Activated CD8-positive, alpha-beta T cell treated with anti-CD3 and anti-CD28 coated beads for 36 hours (primary cell): Measurements from ENCODE around the gene NBPF11. TPM values are rescaled to one million over a fixed set of nuclear protein-coding genes. Genes with fewer than 3 reads are reported as not detected.
"Not testable (repeated sequence)": the region's sequence is repeated elsewhere in the genome, so short reads cannot be mapped to it uniquely, and the experiment has no call there.

ENCODE experiments used
- ATAC-seq: fragments of 200-7000 bp; cut with Tn5 transposase; one replicate; pipeline ENCODE4 v1.10.0; 2021; ENCODE audit warnings: mild to moderate bottlenecking, moderate library complexity
- CTCF ChIA-PET: fragments of 350-600 bp; sonication (Branson Sonifier 250); formaldehyde crosslinking; loops from one replicate; lab custom pipeline; 2021; ENCODE audit warnings: antibody characterized with exemption; lab: Charles Lee
- POLR2A ChIA-PET: fragments of 350-600 bp; sonication (Branson Sonifier 250); formaldehyde crosslinking; loops from one replicate; lab custom pipeline; 2021; ENCODE audit warnings: antibody characterized with exemption; lab: Charles Lee
- DNase-seq: peaks from one replicate; pipeline ENCODE4 v3.0.0-alpha.2; 2020
- H3K27ac Mint-ChIP-seq: one replicate; pipeline ENCODE4 v1.8.0; 2021; ENCODE audit warnings: mild to moderate bottlenecking, mixed read lengths
- H3K27me3 Mint-ChIP-seq: one replicate; pipeline ENCODE4 v1.8.0; 2021; ENCODE audit warnings: mixed read lengths
- H3K36me3 Mint-ChIP-seq: one replicate; pipeline ENCODE4 v1.8.0; 2021; ENCODE audit warnings: low read depth, mixed read lengths
- H3K4me1 Mint-ChIP-seq: one replicate; pipeline ENCODE4 v1.8.0; 2021; ENCODE audit warnings: low read depth, mixed read lengths
- H3K4me3 Mint-ChIP-seq: one replicate; pipeline ENCODE4 v1.8.0; 2021; ENCODE audit warnings: mild to moderate bottlenecking, moderate library complexity, mixed read lengths
- H3K9me3 Mint-ChIP-seq: one replicate; pipeline ENCODE4 v1.8.0; 2021; ENCODE audit warnings: mixed read lengths
- intact Hi-C: fragments of 100-400 bp; cut with micrococcal nuclease; formaldehyde crosslinking; loops from one replicate; pipeline ENCODE4 v1.10.0; 2022
- total RNA-seq, 2 experiments: library from RNA; stranded (reverse); gene quantifications; one replicate each; pipeline ENCODE4 v1.2.3, GENCODE V29; 2021

Gene NBPF11
- total RNA-seq, 2 experiments from 2014 or later: 5.6 to 7.2 TPM

DNA sequence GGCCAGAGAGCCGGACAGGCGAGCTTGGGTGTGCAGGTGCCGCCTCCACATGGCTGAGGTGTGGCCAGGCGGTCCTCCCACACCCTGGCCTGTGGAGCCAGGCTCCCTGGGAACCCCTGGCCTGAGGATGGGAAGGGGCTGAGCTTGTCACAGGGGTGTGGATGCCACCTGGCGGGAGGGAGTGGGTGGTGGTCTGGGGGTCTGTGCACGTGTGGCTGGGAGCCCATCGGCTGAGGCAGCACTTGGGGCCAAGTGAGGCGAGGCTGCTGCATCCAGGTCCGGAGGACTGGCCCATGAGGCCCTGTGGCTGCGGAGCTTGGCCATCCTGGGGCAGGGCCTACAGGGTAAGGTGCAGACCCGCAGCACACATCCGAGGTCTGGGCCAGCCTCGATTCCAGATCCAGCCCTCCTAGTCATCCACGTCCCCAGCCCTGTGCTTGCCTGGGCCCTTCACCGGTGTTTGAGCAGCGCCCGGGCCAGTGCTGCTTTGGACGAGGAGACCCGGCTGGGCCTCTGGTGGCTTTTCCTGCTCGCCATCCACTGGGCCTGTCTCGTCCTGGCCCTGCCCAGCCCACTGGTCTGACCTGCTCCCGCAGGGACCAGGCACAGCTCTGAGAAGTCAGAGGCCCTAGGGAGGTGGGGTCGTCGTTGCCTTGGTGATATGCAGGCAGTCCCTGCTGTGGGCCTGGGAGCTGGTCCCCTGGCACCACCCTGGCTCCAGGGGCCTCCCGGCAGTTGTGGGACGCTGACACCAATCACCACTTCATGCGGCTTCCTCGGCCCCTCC is 4.8 kb downstream of the NBPF11 start:
- H3K27me3 Mint-ChIP-seq, H3K27ac Mint-ChIP-seq, CTCF ChIA-PET, POLR2A ChIA-PET, H3K4me1 Mint-ChIP-seq, H3K4me3 Mint-ChIP-seq, intact Hi-C loops, H3K9me3 Mint-ChIP-seq, DNase-seq, H3K36me3 Mint-ChIP-seq, ATAC-seq: not testable (repeated sequence)

DNA sequence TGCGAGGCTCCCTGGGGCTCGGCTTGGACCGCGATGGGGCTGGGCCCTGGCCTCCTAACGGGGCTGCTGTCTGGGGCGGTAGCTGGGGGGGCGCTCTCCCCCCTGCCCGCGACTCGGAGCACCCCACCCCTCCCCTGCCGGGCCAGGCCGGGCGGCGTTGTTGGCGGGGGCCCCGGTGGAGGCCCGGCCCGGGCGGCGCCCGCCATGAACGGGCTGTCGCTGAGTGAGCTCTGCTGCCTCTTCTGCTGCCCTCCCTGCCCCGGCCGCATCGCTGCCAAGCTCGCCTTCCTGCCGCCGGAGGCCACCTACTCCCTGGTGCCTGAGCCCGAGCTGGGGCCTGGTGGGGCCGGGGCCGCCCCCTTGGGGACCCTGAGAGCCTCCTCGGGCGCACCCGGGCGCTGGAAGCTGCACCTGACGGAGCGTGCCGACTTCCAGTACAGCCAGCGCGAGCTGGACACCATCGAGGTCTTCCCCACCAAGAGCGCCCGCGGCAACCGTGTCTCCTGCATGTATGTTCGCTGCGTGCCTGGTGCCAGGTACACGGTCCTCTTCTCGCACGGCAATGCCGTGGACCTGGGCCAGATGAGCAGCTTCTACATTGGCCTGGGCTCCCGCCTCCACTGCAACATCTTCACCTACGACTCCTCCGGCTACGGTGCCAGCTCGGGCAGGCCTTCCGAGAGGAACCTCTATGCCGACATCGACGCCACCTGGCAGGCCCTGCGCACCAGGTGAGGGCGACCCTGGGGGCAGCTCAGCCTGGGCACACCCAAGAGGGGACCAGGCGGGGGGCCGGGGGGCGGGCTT is 5.7 kb downstream of the NBPF11 start:
- POLR2A ChIA-PET, H3K27ac Mint-ChIP-seq, DNase-seq, H3K4me1 Mint-ChIP-seq, H3K27me3 Mint-ChIP-seq, H3K9me3 Mint-ChIP-seq, intact Hi-C loops, H3K36me3 Mint-ChIP-seq, ATAC-seq, CTCF ChIA-PET, H3K4me3 Mint-ChIP-seq: not testable (repeated sequence)

DNA sequence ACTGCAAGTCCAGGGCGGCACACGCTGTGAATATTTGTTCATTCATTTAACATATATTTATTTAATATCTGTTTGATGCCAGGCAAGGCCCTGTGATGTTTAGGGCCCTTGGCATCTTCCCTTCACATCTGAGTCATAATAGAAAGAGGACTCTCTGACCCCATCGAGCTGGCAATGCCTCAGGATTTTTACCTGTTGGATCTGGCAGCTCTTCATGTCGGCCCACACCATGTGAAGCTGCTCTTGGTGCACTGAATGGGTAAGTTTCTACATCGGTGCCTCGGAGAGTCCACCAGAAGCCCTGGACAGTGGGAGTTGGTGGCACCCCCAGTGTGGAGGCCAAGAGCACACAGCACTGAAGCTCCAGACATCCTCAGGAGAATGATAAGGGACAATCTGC is 8.9 kb downstream of the NBPF11 start:
- intact Hi-C loops, H3K36me3 Mint-ChIP-seq, ATAC-seq, DNase-seq, H3K4me3 Mint-ChIP-seq, H3K9me3 Mint-ChIP-seq, H3K27me3 Mint-ChIP-seq, H3K27ac Mint-ChIP-seq, H3K4me1 Mint-ChIP-seq, CTCF ChIA-PET: not testable (repeated sequence)
- POLR2A ChIA-PET: interaction anchor here (0.5 kb wide), 1 partner anchor 209 kb away, joined by 3 read pairs; no protein-coding TSS in a partner anchor

DNA sequence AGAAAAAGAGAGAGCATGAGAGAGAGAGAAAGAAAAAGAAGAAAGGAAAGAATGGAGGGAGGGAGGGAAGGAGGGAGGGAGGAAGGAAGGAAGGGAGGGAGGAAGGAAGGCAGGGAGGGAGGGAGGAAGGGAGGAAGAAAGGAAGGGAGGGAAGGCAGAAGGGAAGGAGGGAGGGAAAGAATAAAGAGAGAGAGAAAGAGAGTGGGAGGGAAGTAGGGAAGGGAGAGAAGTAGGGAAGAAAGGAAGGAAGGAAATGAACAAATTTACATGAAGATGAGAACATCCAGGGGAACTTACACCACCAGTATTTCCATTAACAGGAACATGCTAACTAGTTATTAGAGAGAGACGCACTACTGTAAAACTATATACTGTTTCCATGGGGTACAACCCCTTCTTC is 10.1 kb downstream of the NBPF11 start:
- H3K27me3 Mint-ChIP-seq, DNase-seq, H3K27ac Mint-ChIP-seq, POLR2A ChIA-PET, H3K4me1 Mint-ChIP-seq, H3K9me3 Mint-ChIP-seq, H3K4me3 Mint-ChIP-seq, intact Hi-C loops, H3K36me3 Mint-ChIP-seq, CTCF ChIA-PET, ATAC-seq: not testable (repeated sequence)

DNA sequence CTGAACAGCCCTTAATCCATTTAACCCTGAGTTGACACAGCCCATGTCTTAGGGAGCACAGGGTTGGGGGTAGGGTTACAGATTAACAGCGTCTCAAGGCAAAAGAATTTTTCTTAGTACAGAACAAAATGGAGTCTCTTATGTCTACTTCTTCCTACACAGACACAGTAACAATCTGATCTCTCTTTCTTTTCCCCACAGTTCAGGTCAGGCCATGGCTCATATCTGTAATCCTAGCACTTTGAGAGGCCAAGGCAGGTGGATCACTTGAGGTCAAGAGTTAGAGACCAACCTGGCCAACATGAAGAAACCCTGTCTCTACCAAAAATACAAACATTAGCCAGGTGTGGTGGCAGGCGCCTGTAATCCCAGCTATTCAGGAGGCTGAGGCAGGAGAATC is 13.5 kb downstream of the NBPF11 start:
- H3K9me3 Mint-ChIP-seq, H3K4me3 Mint-ChIP-seq, CTCF ChIA-PET, H3K27me3 Mint-ChIP-seq, DNase-seq, ATAC-seq, POLR2A ChIA-PET, H3K27ac Mint-ChIP-seq, H3K4me1 Mint-ChIP-seq, intact Hi-C loops, H3K36me3 Mint-ChIP-seq: not testable (repeated sequence)

DNA sequence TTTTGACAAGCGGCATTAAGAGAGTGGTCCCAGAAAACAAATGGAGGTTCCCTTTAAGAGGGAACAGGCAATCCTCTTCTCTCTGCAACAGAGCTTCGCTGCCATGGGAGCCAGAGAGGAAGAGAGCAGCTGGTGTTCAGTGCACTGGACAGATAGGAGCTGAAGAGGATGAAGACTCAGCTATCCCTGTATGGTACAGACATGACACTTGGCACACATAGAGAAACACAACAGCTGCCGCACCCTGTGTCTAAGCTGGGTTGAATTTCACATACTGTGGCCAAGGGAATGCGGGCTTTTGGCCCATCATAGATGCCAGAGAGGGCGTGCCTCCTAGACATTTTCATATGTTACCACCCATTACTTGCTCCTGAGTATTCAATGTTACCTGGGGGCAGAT is 29.7 kb downstream of the NBPF11 start:
- POLR2A ChIA-PET, H3K4me1 Mint-ChIP-seq, H3K27me3 Mint-ChIP-seq, intact Hi-C loops, ATAC-seq, CTCF ChIA-PET, H3K36me3 Mint-ChIP-seq, H3K4me3 Mint-ChIP-seq, H3K27ac Mint-ChIP-seq, H3K9me3 Mint-ChIP-seq, DNase-seq: not testable (repeated sequence)

DNA sequence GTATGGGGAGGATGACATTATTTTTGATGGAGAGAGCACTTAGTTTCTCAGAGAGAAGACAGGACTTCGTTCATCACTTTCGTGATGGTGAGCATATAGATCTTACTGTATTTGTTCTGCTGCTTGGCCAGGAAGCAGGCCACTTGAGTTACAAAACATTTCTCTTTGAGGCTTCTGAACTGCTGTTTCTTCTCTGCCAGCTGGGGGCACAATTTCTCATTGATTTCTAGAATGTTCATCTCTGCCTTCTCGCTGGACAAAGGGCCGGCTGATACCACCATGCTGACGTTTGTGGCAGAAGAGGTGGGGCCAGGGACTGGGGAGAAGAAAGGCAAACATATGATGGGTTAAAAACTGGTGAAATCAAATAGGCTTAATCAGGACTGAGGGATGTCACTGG is 31.7 kb downstream of the NBPF11 start:
- H3K27ac Mint-ChIP-seq, CTCF ChIA-PET, H3K27me3 Mint-ChIP-seq, ATAC-seq, H3K4me1 Mint-ChIP-seq, intact Hi-C loops, H3K36me3 Mint-ChIP-seq, H3K4me3 Mint-ChIP-seq, H3K9me3 Mint-ChIP-seq, POLR2A ChIA-PET: not testable (repeated sequence)
- peak; percentile 1 for DNase-seq

DNA sequence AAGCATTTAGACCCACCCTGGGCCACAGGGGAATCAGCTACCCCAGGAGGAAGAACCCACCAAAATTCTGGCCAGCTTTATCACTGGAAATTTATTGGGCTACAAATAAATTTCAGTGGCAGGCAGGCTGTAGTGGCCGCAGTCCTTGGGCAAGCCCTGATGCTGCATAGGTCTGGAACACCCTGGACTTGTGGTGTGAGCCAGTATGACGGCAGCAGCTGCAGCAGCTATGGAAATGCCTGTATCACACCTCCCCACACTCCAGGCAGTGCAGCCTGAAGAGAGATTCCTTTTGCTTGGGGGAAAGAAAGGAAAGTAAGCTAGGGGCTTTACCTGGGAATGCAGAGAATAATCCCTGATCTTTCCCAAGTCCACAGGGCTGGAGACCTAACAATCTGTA is 56.3 kb downstream of the NBPF11 start:
- intact Hi-C loops, H3K36me3 Mint-ChIP-seq, CTCF ChIA-PET, H3K4me3 Mint-ChIP-seq, H3K4me1 Mint-ChIP-seq, POLR2A ChIA-PET, H3K27me3 Mint-ChIP-seq, H3K9me3 Mint-ChIP-seq, ATAC-seq, DNase-seq, H3K27ac Mint-ChIP-seq: not testable (repeated sequence)

DNA sequence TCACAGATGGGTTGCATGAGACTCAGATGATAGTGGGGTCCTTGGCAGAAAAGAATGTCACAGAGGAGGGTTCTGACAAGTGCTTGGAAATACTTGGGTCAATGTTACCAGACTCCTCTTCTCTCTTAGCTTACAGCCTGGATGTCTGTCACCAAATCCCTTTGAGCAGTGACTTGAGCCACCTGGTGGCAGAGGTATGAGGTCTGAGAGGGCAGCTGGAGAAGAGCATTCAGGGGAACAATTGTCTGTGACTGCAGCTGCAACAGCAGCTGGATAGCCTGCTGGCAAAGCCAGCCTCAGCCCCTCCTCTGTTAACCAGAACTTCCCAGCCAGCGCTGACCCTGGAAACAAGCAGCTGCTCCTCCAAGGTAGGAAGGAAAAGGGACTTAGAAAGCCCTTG is 65.9 kb downstream of the NBPF11 start:
- peak; percentile 10 for DNase-seq
- H3K9me3 Mint-ChIP-seq, CTCF ChIA-PET, POLR2A ChIA-PET, H3K27ac Mint-ChIP-seq, H3K4me3 Mint-ChIP-seq, H3K36me3 Mint-ChIP-seq, H3K4me1 Mint-ChIP-seq, intact Hi-C loops, H3K27me3 Mint-ChIP-seq, ATAC-seq: not testable (repeated sequence)

DNA sequence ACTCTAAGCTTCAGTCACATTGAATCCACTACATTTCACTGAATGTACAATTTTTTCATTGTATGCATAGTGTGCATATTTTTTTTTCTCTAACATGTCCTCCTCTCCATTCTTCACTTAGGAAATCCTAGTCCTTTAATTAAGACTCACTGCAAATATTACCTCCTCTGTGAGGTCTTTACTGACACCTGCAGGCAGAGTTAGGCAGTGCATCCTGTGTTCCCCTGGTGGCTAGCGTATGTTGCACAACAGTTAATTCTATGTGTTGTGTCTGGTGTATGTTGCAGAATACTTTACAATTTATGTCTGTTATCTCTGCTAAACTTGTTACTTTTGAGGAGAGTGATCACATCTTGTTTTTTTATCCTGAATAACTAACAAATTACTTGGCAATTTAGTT is 70.9 kb downstream of the NBPF11 start:
- H3K27me3 Mint-ChIP-seq, H3K4me3 Mint-ChIP-seq, H3K36me3 Mint-ChIP-seq, DNase-seq, POLR2A ChIA-PET, H3K4me1 Mint-ChIP-seq, H3K27ac Mint-ChIP-seq, H3K9me3 Mint-ChIP-seq, intact Hi-C loops, CTCF ChIA-PET: not testable (repeated sequence)
- ATAC-seq: peak; percentile 78

DNA sequence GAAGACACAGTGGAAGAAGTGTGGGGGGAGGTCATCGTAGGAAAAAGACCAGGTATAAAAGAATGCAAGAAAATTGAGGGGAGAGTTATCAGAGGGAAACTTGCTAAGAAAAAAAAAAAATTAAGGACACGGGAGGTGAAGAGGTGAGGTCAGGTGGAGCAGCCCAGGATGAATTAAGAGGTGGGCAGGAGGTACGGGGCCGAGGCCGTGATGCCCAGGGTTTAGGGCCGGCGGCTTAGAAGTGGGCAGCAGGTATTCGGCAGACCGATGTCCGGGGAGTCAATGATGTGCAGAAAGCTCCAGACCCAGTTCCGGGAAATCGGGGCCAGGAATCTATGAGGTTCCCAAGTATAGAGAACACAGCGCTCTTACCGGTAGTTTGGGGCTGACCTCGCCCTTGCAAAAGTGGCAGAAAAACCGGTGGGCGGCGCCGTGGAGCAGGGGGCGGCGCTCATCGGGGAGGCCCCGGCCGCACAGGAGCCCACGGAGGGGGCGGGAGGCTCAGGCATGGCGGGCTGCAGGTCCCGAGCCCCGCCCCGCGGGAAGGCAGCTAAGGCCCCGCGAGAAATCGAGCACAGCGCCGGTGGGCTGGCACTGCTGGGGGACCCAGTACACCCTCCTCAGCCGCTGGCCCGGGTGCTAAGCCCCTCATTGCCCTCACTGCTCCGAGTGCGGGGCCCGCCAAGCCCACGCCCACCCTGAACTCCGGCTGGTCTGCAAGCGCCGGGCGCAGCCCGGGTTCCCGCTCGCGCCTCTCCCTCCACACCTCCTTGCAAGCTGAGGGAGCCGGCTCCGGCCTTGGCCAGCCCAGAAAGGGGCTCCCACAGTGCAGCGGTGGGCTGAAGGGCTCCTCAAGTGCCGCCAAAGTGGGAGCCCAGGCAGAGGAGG is 73.2 kb downstream of the NBPF11 start:
- H3K36me3 Mint-ChIP-seq, H3K4me1 Mint-ChIP-seq, H3K27me3 Mint-ChIP-seq, intact Hi-C loops, CTCF ChIA-PET, H3K4me3 Mint-ChIP-seq, H3K27ac Mint-ChIP-seq, DNase-seq, POLR2A ChIA-PET, H3K9me3 Mint-ChIP-seq: not testable (repeated sequence)
- ATAC-seq: peak; percentile 25
